IMR-90 (cell line): ENCODE results near the gene KIFAP3. TPM values are rescaled to one million over a fixed set of nuclear protein-coding genes. Genes with fewer than 3 reads are reported as not detected.

ENCODE experiments used
- ATAC-seq: fragments of 200-7000 bp; cut with Tn5 transposase; 2 replicates; pipeline ENCODE4 v1.9.1; 2020; ENCODE audit warnings: low read depth, mild to moderate bottlenecking, moderate library complexity
- BruUV-seq: library from RNA; stranded (reverse); fragments of 400-500 nt; replicated peaks from 2 replicates; lab custom pipeline; 2021; lab: Mats Ljungman, UMichigan
- CTCF ChIA-PET: fragments of 300-600 bp; formaldehyde crosslinking; extraction: SDS; loops from one replicate; lab custom pipeline; 2021; ENCODE audit warnings: antibody characterized with exemption; lab: Yijun Ruan, JAX
- POLR2A ChIA-PET: fragments of 300-600 bp; sonication (Branson Sonifier 250); formaldehyde crosslinking; loops from one replicate; lab custom pipeline; 2022; ENCODE audit warnings: antibody characterized with exemption; ENCODE audit not compliant: unreplicated experiment; lab: Charles Lee
- DNase-seq: peaks from one replicate; pipeline ENCODE4 v3.0.0; 2013
- H2AFZ ChIP-seq: replicated peaks from 2 replicates; pipeline ENCODE3; 2013; ENCODE audit warnings: low read length, mild to moderate bottlenecking; ENCODE audit not compliant: poor library complexity
- H2AK5ac ChIP-seq: 2 replicates; pipeline ENCODE4 v1.6.1; 2013; ENCODE audit warnings: low read depth, low read length, inconsistent platforms
- H2AK9ac ChIP-seq: replicated peaks from 2 replicates; pipeline ENCODE3; 2013; ENCODE audit warnings: mild to moderate bottlenecking, low read depth, low read length, moderate library complexity; ENCODE audit not compliant: poor library complexity
- H2BK120ac ChIP-seq: 2 replicates; pipeline ENCODE4 v1.6.1; 2013; ENCODE audit warnings: low read depth, low read length, inconsistent platforms
- H2BK15ac ChIP-seq: 3 replicates; pipeline ENCODE4 v1.6.1; 2013; ENCODE audit warnings: low read depth, low read length, inconsistent platforms
- H2BK20ac ChIP-seq: 2 replicates; pipeline ENCODE4 v1.6.1; 2013; ENCODE audit warnings: low read depth, mild to moderate bottlenecking, inconsistent platforms, low read length, moderate library complexity
- H2BK5ac ChIP-seq: 2 replicates; pipeline ENCODE4 v1.6.1; 2013; ENCODE audit warnings: mild to moderate bottlenecking, low read depth, low read length, inconsistent platforms; ENCODE audit not compliant: poor library complexity, severe bottlenecking
- H3K14ac ChIP-seq: replicated peaks from 2 replicates; pipeline ENCODE4 v1.6.1; 2013; ENCODE audit warnings: low read depth, low read length, inconsistent platforms
- H3K18ac ChIP-seq: 2 replicates; pipeline ENCODE4 v1.6.1; 2013; ENCODE audit warnings: low read depth, low read length, control low read depth
- H3K23ac ChIP-seq: 2 replicates; pipeline ENCODE4 v1.6.1; 2013; ENCODE audit warnings: low read depth, low read length, inconsistent platforms
- H3K27ac ChIP-seq: 2 replicates; pipeline ENCODE4 v1.5.1; 2013; ENCODE audit warnings: mild to moderate bottlenecking, control low read depth, low read length; ENCODE audit not compliant: insufficient read depth
- H3K27me3 ChIP-seq: 2 replicates; pipeline ENCODE4 v1.6.1; 2013; ENCODE audit warnings: low read length; ENCODE audit not compliant: control insufficient read depth, insufficient read depth
- H3K36me3 ChIP-seq: 2 replicates; pipeline ENCODE4 v1.6.1; 2013; ENCODE audit warnings: low read length, mixed read lengths; ENCODE audit not compliant: control insufficient read depth, insufficient read depth
- H3K4ac ChIP-seq: 2 replicates; pipeline ENCODE4 v1.6.1; 2013; ENCODE audit warnings: low read depth, low read length, inconsistent platforms
- H3K4me1 ChIP-seq: 2 replicates; pipeline ENCODE4 v1.6.1; 2013; ENCODE audit warnings: low read length, mixed read lengths; ENCODE audit not compliant: control insufficient read depth, insufficient read depth
- H3K4me2 ChIP-seq: 2 replicates; pipeline ENCODE4 v1.6.1; 2013; ENCODE audit warnings: low read depth, mild to moderate bottlenecking, control low read depth, low read length, moderate library complexity
- H3K4me3 ChIP-seq: 2 replicates; pipeline ENCODE4 v1.5.1; 2013; ENCODE audit warnings: low read depth, mild to moderate bottlenecking, control low read depth, low read length, moderate library complexity; ENCODE audit not compliant: insufficient read depth
- H3K56ac ChIP-seq: 2 replicates; pipeline ENCODE4 v1.6.1; 2013; ENCODE audit warnings: low read length, inconsistent platforms; ENCODE audit not compliant: insufficient read depth; ENCODE audit errors: extremely low read depth
- H3K79me1 ChIP-seq, 2 experiments: 2 replicates each; pipeline ENCODE4 v1.6.1; 2013; ENCODE audit warnings: low read length in 2 of 2, inconsistent platforms in 1 of 2, low read depth in 1 of 2
- H3K9ac ChIP-seq: 2 replicates; pipeline ENCODE4 v1.6.1; 2013; ENCODE audit warnings: low read depth, low read length, control low read depth
- H3K9me1 ChIP-seq: 2 replicates; pipeline ENCODE4 v1.6.1; 2013; ENCODE audit warnings: low read length, inconsistent platforms; ENCODE audit not compliant: insufficient read depth
- H3K9me3 ChIP-seq: 2 replicates; pipeline ENCODE4 v1.6.1; 2013; ENCODE audit warnings: low read length; ENCODE audit not compliant: control insufficient read depth, insufficient read depth
- H4K20me1 ChIP-seq: 2 replicates; pipeline ENCODE4 v1.6.1; 2013; ENCODE audit warnings: low read length, inconsistent platforms; ENCODE audit not compliant: insufficient read depth
- H4K5ac ChIP-seq: 2 replicates; pipeline ENCODE4 v1.6.1; 2013; ENCODE audit warnings: mild to moderate bottlenecking, low read depth, low read length, control low read depth
- H4K8ac ChIP-seq, 2 experiments: 2 replicates each; pipeline ENCODE4 v1.6.1; 2013; ENCODE audit warnings: low read depth in 2 of 2, low read length in 2 of 2, control low read depth in 1 of 2, inconsistent platforms in 1 of 2
- H4K91ac ChIP-seq: 2 replicates; pipeline ENCODE4 v1.6.1; 2013; ENCODE audit warnings: low read depth, low read length, inconsistent platforms; ENCODE audit not compliant: insufficient read depth
- BHLHE40 ChIP-seq: fragments of 150-350 bp; IDR thresholded peaks from 2 replicates; pipeline ENCODE4 v1.6.1; 2016; ENCODE audit warnings: mild to moderate bottlenecking, low read depth, low read length
- CEBPB ChIP-seq: IDR thresholded peaks from 2 replicates; pipeline ENCODE4 v1.6.1; 2012; ENCODE audit warnings: low read depth, low read length, improper control_type of control experiment
- CHD1 ChIP-seq: IDR thresholded peaks from 2 replicates; pipeline ENCODE4 v1.6.1; 2012; ENCODE audit warnings: low read depth, low read length, improper control_type of control experiment
- ELK1 ChIP-seq: fragments of 150-350 bp; IDR thresholded peaks from 2 replicates; pipeline ENCODE4 v1.6.1; 2016; ENCODE audit warnings: low read depth, mild to moderate bottlenecking, low read length, moderate library complexity, borderline replicate concordance
- FOS ChIP-seq: fragments of 150-350 bp; IDR thresholded peaks from 2 replicates; pipeline ENCODE4 v1.6.1; 2016; ENCODE audit warnings: low read depth, low read length
- MAFK ChIP-seq: IDR thresholded peaks from 2 replicates; pipeline ENCODE4 v1.6.1; 2012; ENCODE audit warnings: low read depth, low read length, improper control_type of control experiment
- MAZ ChIP-seq: IDR thresholded peaks from 2 replicates; pipeline ENCODE4 v1.6.1; 2012; ENCODE audit warnings: low read depth, mild to moderate bottlenecking, low read length, improper control_type of control experiment, moderate library complexity, borderline replicate concordance
- MXI1 ChIP-seq: IDR thresholded peaks from 2 replicates; pipeline ENCODE4 v1.6.1; 2012; ENCODE audit warnings: low read depth, mild to moderate bottlenecking, low read length, moderate library complexity, borderline replicate concordance
- NFE2L2 ChIP-seq: fragments of 150-350 bp; IDR thresholded peaks from 2 replicates; pipeline ENCODE4 v1.6.1; 2016; ENCODE audit warnings: low read depth, mild to moderate bottlenecking, low read length
- POLR2A ChIP-seq: IDR thresholded peaks from 2 replicates; pipeline ENCODE4 v1.6.1; 2012; ENCODE audit warnings: mild to moderate bottlenecking, low read depth, low read length
- RAD21 ChIP-seq: IDR thresholded peaks from 2 replicates; pipeline ENCODE4 v1.6.1; 2012; ENCODE audit warnings: low read length, improper control_type of control experiment
- RCOR1 ChIP-seq: IDR thresholded peaks from 2 replicates; pipeline ENCODE4 v1.6.1; 2012; ENCODE audit warnings: mild to moderate bottlenecking, low read length, improper control_type of control experiment; ENCODE audit not compliant: insufficient replicate concordance
- RFX5 ChIP-seq: IDR thresholded peaks from 2 replicates; pipeline ENCODE4 v1.8.0; 2012; ENCODE audit warnings: low read depth, mild to moderate bottlenecking, low read length, moderate library complexity
- SMC3 ChIP-seq: fragments of 150-350 bp; IDR thresholded peaks from 2 replicates; pipeline ENCODE4 v1.6.1; 2016; ENCODE audit warnings: low read depth, mild to moderate bottlenecking, antibody characterized with exemption, low read length, moderate library complexity
- USF2 ChIP-seq: fragments of 150-350 bp; IDR thresholded peaks from 2 replicates; pipeline ENCODE4 v1.6.1; 2017; ENCODE audit warnings: mild to moderate bottlenecking, antibody characterized with exemption, low read length, low read depth
- WGBS, 2 experiments: methylation state at CpG; one replicate each; pipeline versions ENCODE4 v1.1.5 to v1.1.7; 2013; ENCODE audit warnings: missing lambda C conversion rate in 2 of 2; ENCODE audit not compliant: insufficient read length in 1 of 2; ENCODE audit errors: extremely low coverage in 2 of 2; 5-methylcytosine and 5-hydroxymethylcytosine counted together
- dilution Hi-C: fragments of 300-500 bp; cut with HindIII; formaldehyde crosslinking; loops from one replicate; pipeline ENCODE4 v1.14.3; 2018; ENCODE audit warnings: low sequenced_read_pairs; ENCODE audit not compliant: unreplicated experiment
- in situ Hi-C: fragments of 300-500 bp; cut with MboI; formaldehyde crosslinking; loops from 3 replicates; pipeline ENCODE4 v1.14.3; 2019; ENCODE audit warnings: low sequenced_read_pairs, inconsistent platforms, mixed read lengths
- intact Hi-C: fragments of 100-400 bp; cut with micrococcal nuclease; formaldehyde crosslinking; loops from 2 replicates; pipeline ENCODE4 v1.10.0; 2022
- polyA plus RNA-seq, 3 experiments: library from polyadenylated mRNA; depleted of rRNA; stranded (reverse); fragments of >200 nt; gene quantifications; 2 replicates each; pipeline ENCODE4 v1.2.3, GENCODE V29; 2012; ENCODE audit warnings: low replicate concordance in 1 of 3
- total RNA-seq: library from RNA; depleted of rRNA; stranded (reverse); fragments of >200 nt; gene quantifications from 2 replicates; pipeline ENCODE4 v1.2.3, GENCODE V29; 2012
- TF ChIP-seq, protein P1 (sequence below): conservative IDR thresholded peaks from 2 replicates; pipeline ENCODE4 v1.5.1; 2012; ENCODE audit warnings: mild to moderate bottlenecking, low read depth, low read length, improper control_type of control experiment

Gene KIFAP3
- total and polyA plus RNA-seq, 2 of the 4 experiments (the other 2 are of a cell fraction): 10.5 to 10.9 TPM

DNA sequence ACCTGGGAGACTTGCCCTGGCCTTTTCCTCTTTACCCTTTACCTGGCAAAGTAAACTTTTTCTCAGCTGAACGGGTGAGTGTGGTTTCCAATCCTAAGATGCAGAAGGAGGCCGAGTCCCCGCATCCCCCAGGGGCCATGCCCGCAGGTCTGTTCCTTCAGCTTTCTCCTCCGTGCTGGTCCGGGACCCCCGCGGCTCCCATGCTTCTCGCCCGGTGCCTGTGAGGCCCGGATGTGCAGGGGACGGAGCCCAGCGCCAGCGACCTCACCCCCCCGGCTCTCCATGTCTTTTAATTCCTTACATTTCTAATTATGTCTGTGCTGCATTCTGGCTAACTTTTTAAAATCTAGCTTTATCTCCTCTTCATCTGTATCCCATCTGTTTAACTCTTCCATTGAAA is 159.3 kb downstream of the KIFAP3 start:
- no peak overlapping the region for H2AK9ac ChIP-seq
- H2AFZ ChIP-seq: peak overlapping the region; percentile 64
- peaks cover 3% of the 10 kb centered on the region; the same call in 1 of the 2 replicates for H3K4me1 ChIP-seq
- no peak overlapping the region for H2AK5ac ChIP-seq
- dilution Hi-C loops (no loop called here), in situ Hi-C loops (loop anchor here (10.0 kb wide), 1 partner anchor 1010 kb away; no protein-coding TSS in a partner anchor), intact Hi-C loops (no loop called here)
- no peak overlapping the region for H3K27ac ChIP-seq
- POLR2A ChIA-PET: no interaction called here
- no peak overlapping the region for H3K23ac ChIP-seq
- no peak overlapping the region for H3K9ac ChIP-seq
- DNase-seq (no peak), ATAC-seq (no peak)
- H4K5ac ChIP-seq: no peak overlapping the region
- H2BK120ac ChIP-seq: no peak overlapping the region
- H3K27me3 ChIP-seq: no peaks in the 10 kb centered on the region
- H3K4me2 ChIP-seq: no peak overlapping the region
- no peak overlapping the region for H2BK5ac ChIP-seq
- H3K14ac ChIP-seq: no peak overlapping the region
- TF ChIP-seq POLR2A (no peak), ELK1 (no peak), RFX5 (no peak), BHLHE40 (no peak), MAFK (no peak), CEBPB (no peak), USF2 (no peak), MAZ (no peak), MXI1 (no peak), CHD1 (no peak), RAD21 (no peak), RCOR1 (no peak), NFE2L2 (no peak), SMC3 (no peak), FOS (no peak)
- TF ChIP-seq, protein P1, sequence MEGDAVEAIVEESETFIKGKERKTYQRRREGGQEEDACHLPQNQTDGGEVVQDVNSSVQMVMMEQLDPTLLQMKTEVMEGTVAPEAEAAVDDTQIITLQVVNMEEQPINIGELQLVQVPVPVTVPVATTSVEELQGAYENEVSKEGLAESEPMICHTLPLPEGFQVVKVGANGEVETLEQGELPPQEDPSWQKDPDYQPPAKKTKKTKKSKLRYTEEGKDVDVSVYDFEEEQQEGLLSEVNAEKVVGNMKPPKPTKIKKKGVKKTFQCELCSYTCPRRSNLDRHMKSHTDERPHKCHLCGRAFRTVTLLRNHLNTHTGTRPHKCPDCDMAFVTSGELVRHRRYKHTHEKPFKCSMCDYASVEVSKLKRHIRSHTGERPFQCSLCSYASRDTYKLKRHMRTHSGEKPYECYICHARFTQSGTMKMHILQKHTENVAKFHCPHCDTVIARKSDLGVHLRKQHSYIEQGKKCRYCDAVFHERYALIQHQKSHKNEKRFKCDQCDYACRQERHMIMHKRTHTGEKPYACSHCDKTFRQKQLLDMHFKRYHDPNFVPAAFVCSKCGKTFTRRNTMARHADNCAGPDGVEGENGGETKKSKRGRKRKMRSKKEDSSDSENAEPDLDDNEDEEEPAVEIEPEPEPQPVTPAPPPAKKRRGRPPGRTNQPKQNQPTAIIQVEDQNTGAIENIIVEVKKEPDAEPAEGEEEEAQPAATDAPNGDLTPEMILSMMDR: no peak
- no peaks in the 10 kb centered on the region for H3K9me1 ChIP-seq
- no peak overlapping the region for H3K4me3 ChIP-seq
- WGBS, 2 experiments: 23% methylated on average over 8 of the region's 15 CpGs; no CpG with 5 or more reads in 1 of the 2 experiments
- CTCF ChIA-PET: interaction anchor here (0.6 kb wide), 1 partner anchor 565 kb away, joined by 4 read pairs; no protein-coding TSS in a partner anchor
- no peak overlapping the region for H4K91ac ChIP-seq
- no peak overlapping the region for H3K18ac ChIP-seq
- no peak overlapping the region for H2BK20ac ChIP-seq
- H3K79me1 ChIP-seq: no peaks in the 10 kb centered on the region
- no peaks in the 10 kb centered on the region for H3K9me3 ChIP-seq
- no peaks in the 10 kb centered on the region for H3K36me3 ChIP-seq
- BruUV-seq: no TSS peak
- H2BK15ac ChIP-seq: no peak overlapping the region
- no peaks in the 10 kb centered on the region for H4K20me1 ChIP-seq
- H3K4ac ChIP-seq: no peak overlapping the region
- H3K56ac ChIP-seq: no peak overlapping the region
- no peak overlapping the region for H4K8ac ChIP-seq
